GM19043 (cell line): Measurements from ENCODE around the gene SLC2A9.
A peak's percentile ranks its signal among the peaks of the same experiment; 100 is the strongest.
"Not testable (repeated sequence)": the region's sequence is repeated elsewhere in the genome, so short reads cannot be mapped to it uniquely, and the experiment has no call there.

Source experiments
- ATAC-seq: cut with Tn5 transposase; IDR thresholded peaks from one replicate; pipeline ENCODE4 v1.9.1; 2021; ENCODE audit warnings: low read depth; ENCODE audit not compliant: unreplicated experiment

SLC2A9 gene

GRCh38 chr4:9847968-9848748, 173.1 kb downstream of the SLC2A9 start:
- no peak for ATAC-seq

GRCh38 chr4:9845791-9846493, 175.4 kb downstream of the SLC2A9 start:
- ATAC-seq: no peak

GRCh38 chr4:9841072-9841471, 180.2 kb downstream of the SLC2A9 start:
- ATAC-seq: no peak

GRCh38 chr4:9835430-9835829, 185.9 kb downstream of the SLC2A9 start:
- no peak for ATAC-seq

- no peak for ATAC-seq
Observed at GRCh38 chr4:9833421-9833820, 187.9 kb downstream of the SLC2A9 start.

GRCh38 chr4:9832640-9833039, 188.7 kb downstream of the SLC2A9 start:
- no peak for ATAC-seq

- ATAC-seq: no peak
Observed at GRCh38 chr4:9826551-9826950, 194.7 kb downstream of the SLC2A9 start.

GRCh38 chr4:9825049-9825448, 196.2 kb downstream of the SLC2A9 start:
- ATAC-seq: no peak

GRCh38 chr4:9820343-9820742, 201.0 kb downstream of the SLC2A9 start:
- no peak for ATAC-seq

- ATAC-seq: no peak
Observed at GRCh38 chr4:9816285-9816684, 205.0 kb downstream of the SLC2A9 start.

GRCh38 chr4:9812501-9813340, 208.6 kb downstream of the SLC2A9 start:
- peak; percentile 90 for ATAC-seq

GRCh38 chr4:9811806-9812205, 209.5 kb downstream of the SLC2A9 start:
- no peak for ATAC-seq

GRCh38 chr4:9808077-9808476, 213.2 kb downstream of the SLC2A9 start:
- ATAC-seq: no peak

- no peak for ATAC-seq
Observed at GRCh38 chr4:9804918-9805317, 216.4 kb downstream of the SLC2A9 start.

GRCh38 chr4:9800848-9801247, 220.4 kb downstream of the SLC2A9 start:
- ATAC-seq: no peak

- not testable (repeated sequence) for ATAC-seq
Observed at GRCh38 chr4:9796641-9797040, 224.7 kb downstream of the SLC2A9 start.

- no peak for ATAC-seq
Observed at GRCh38 chr4:9792381-9792780, 228.9 kb downstream of the SLC2A9 start.

- not testable (repeated sequence) for ATAC-seq
Observed at GRCh38 chr4:9785891-9786290, 235.4 kb downstream of the SLC2A9 start.

GRCh38 chr4:9782136-9782436, 239.2 kb downstream of the SLC2A9 start:
- ATAC-seq: no peak

GRCh38 chr4:9781343-9782135, 239.8 kb downstream of the SLC2A9 start, which contains the start of gene DRD5:
DRD5 (plus strand) TSS chr4:9781634; CDS start chr4:9782030, 396 bp downstream.
- ATAC-seq: no peak
